HG02763 (cell line): ENCODE results near the gene VWA2.

Experiments used
- ATAC-seq: cut with Tn5 transposase; IDR thresholded peaks from one replicate; pipeline ENCODE4 v1.9.1; 2021; ENCODE audit warnings: mild to moderate bottlenecking, moderate library complexity; ENCODE audit not compliant: unreplicated experiment

The VWA2 gene

GRCh38 chr10:114274616-114275453 lies 35.8 kb downstream of the VWA2 start:
- no peak for ATAC-seq

GRCh38 chr10:114276066-114276465 lies 37.0 kb downstream of the VWA2 start:
- no peak for ATAC-seq

GRCh38 chr10:114276671-114277070 lies 37.6 kb downstream of the VWA2 start:
- ATAC-seq = no peak

GRCh38 chr10:114278140-114278883 lies 39.3 kb downstream of the VWA2 start:
- ATAC-seq = no peak

- no peak for ATAC-seq
These were observed 39.8 kb downstream of the VWA2 start for GRCh38 chr10:114278884-114279191.

GRCh38 chr10:114279289-114279688 lies 40.2 kb downstream of the VWA2 start:
- no peak for ATAC-seq

- ATAC-seq = no peak
These were observed 41.0 kb downstream of the VWA2 start for GRCh38 chr10:114279901-114280644.

GRCh38 chr10:114281006-114281405 lies 42.0 kb downstream of the VWA2 start:
- no peak for ATAC-seq

- ATAC-seq = no peak
These were observed 42.4 kb downstream of the VWA2 start for GRCh38 chr10:114281461-114281860.

GRCh38 chr10:114282526-114282925 lies 43.5 kb downstream of the VWA2 start:
- ATAC-seq = no peak

GRCh38 chr10:114283091-114283490 lies 44.0 kb downstream of the VWA2 start:
- no peak for ATAC-seq

- no peak for ATAC-seq
These were observed 44.6 kb downstream of the VWA2 start for GRCh38 chr10:114283535-114284234.

- no peak for ATAC-seq
These were observed 45.5 kb downstream of the VWA2 start for GRCh38 chr10:114284346-114285071.

- no peak for ATAC-seq
These were observed 46.9 kb downstream of the VWA2 start for GRCh38 chr10:114285961-114286441.

- no peak for ATAC-seq
These were observed 47.9 kb downstream of the VWA2 start for GRCh38 chr10:114286921-114287320.

- ATAC-seq = no peak
These were observed 49.5 kb downstream of the VWA2 start for GRCh38 chr10:114288424-114289095.

GRCh38 chr10:114289096-114289436 lies 50.0 kb downstream of the VWA2 start:
- ATAC-seq = no peak

GRCh38 chr10:114290038-114290437 lies 51.0 kb downstream of the VWA2 start:
- no peak for ATAC-seq

GRCh38 chr10:114291076-114291475 lies 52.0 kb downstream of the VWA2 start:
- ATAC-seq = no peak

GRCh38 chr10:114291516-114291915 lies 52.5 kb downstream of the VWA2 start:
- no peak for ATAC-seq
